H1 (cell line): ENCODE data around the gene TM2D1. TPM values are rescaled to one million over a fixed set of nuclear protein-coding genes. Genes with fewer than 3 reads are reported as not detected.
A peak's percentile ranks its signal among the peaks of the same experiment; 100 is the strongest.

Source experiments
- CTCF ChIA-PET: fragments of 300-600 bp; sonication (Branson Sonifier 250); formaldehyde crosslinking; loops from one replicate; lab custom pipeline; 2021; ENCODE audit not compliant: partially characterized antibody; lab: Charles Lee
- POLR2A ChIA-PET: fragments of 300-600 bp; sonication (Branson Sonifier 250); formaldehyde crosslinking; loops from one replicate; lab custom pipeline; 2021; ENCODE audit warnings: inconsistent platforms; ENCODE audit not compliant: partially characterized antibody; lab: Charles Lee
- DNase-seq, 2 experiments: peaks; one replicate each; pipeline versions ENCODE4 v3.0.0 to v3.0.0-alpha.2; 2010 to 2022; ENCODE audit warnings: low spot score in 2 of 2, low read depth in 1 of 2, mixed read lengths in 1 of 2
- FAIRE-seq: peaks from 2 replicates; lab custom pipeline; 2011; peaks lifted over from hg19 to GRCh38; lab: Jason Lieb, UNC
- H2AFZ ChIP-seq: 2 replicates; pipeline ENCODE4 v1.8.1; 2012; ENCODE audit warnings: low read length, inconsistent platforms
- H2AK5ac ChIP-seq: 2 replicates; pipeline ENCODE4 v1.6.1; 2013; ENCODE audit warnings: low read depth, low read length
- H2BK120ac ChIP-seq: replicated peaks from 2 replicates; pipeline ENCODE3; 2013; ENCODE audit warnings: low read depth, low read length, inconsistent platforms
- H2BK12ac ChIP-seq: 2 replicates; pipeline ENCODE4 v1.6.1; 2013; ENCODE audit warnings: low read depth, low read length
- H2BK15ac ChIP-seq: 2 replicates; pipeline ENCODE4 v1.6.1; 2013; ENCODE audit warnings: low read length
- H2BK20ac ChIP-seq: 2 replicates; pipeline ENCODE4 v1.6.1; 2013; ENCODE audit warnings: low read length
- H2BK5ac ChIP-seq: 2 replicates; pipeline ENCODE4 v1.6.1; 2013; ENCODE audit warnings: low read depth, low read length
- H3K14ac ChIP-seq: 2 replicates; pipeline ENCODE4 v1.6.1; 2013; ENCODE audit warnings: inconsistent platforms; ENCODE audit not compliant: insufficient read length
- H3K18ac ChIP-seq: 2 replicates; pipeline ENCODE4 v1.6.1; 2013; ENCODE audit warnings: low read length; ENCODE audit errors: extremely low read depth
- H3K23ac ChIP-seq: 2 replicates; pipeline ENCODE4 v1.6.1; 2013; ENCODE audit warnings: inconsistent platforms; ENCODE audit not compliant: insufficient read length
- H3K23me2 ChIP-seq: 2 replicates; pipeline ENCODE4 v1.6.1; 2013; ENCODE audit warnings: low read depth, low read length
- H3K27ac ChIP-seq: 2 replicates; pipeline ENCODE4 v1.6.1; 2011; ENCODE audit warnings: low read depth, low read length, inconsistent platforms
- H3K27me3 ChIP-seq, 4 experiments: replicated peaks in 1 of 4; 1 replicate in 1 of 4; 2 replicates in 3 of 4; pipeline versions ENCODE4 v1.6.1 to v1.8.1; 2011 to 2013; ENCODE audit warnings: low read length in 3 of 4, mild to moderate bottlenecking in 3 of 4, inconsistent platforms in 2 of 4, mixed read lengths in 2 of 4, moderate library complexity in 1 of 4; ENCODE audit not compliant: control insufficient read depth in 3 of 4, insufficient read depth in 3 of 4; ENCODE audit errors: extremely low read depth in 1 of 4
- H3K36me3 ChIP-seq, 4 experiments: 2 replicates each; pipeline versions ENCODE4 v1.6.1 to v1.8.1; 2011 to 2013; ENCODE audit warnings: mild to moderate bottlenecking in 4 of 4, low read length in 3 of 4, moderate library complexity in 2 of 4, control low read depth in 1 of 4, inconsistent platforms in 1 of 4; ENCODE audit not compliant: insufficient read depth in 4 of 4, control insufficient read depth in 2 of 4
- H3K4ac ChIP-seq: replicated peaks from 2 replicates; pipeline ENCODE3; 2013; ENCODE audit warnings: low read length, low read depth, mixed read lengths, inconsistent platforms; ENCODE audit not compliant: insufficient read length
- H3K4me1 ChIP-seq, 4 experiments: replicated peaks in 1 of 4; 1 replicate in 1 of 4; 2 replicates in 3 of 4; pipeline versions ENCODE4 v1.6.1 to v1.8.1; 2011 to 2013; ENCODE audit warnings: low read length in 3 of 4, inconsistent platforms in 2 of 4, mixed read lengths in 1 of 4; ENCODE audit not compliant: insufficient read depth in 4 of 4, control insufficient read depth in 3 of 4
- H3K4me2 ChIP-seq, 2 experiments: 2 replicates each; pipeline versions ENCODE4 v1.6.1 to v1.8.1; 2011 to 2013; ENCODE audit warnings: low read depth in 2 of 2, low read length in 2 of 2, control low read depth in 1 of 2, inconsistent platforms in 1 of 2, mild to moderate bottlenecking in 1 of 2; ENCODE audit not compliant: insufficient read depth in 1 of 2
- H3K4me3 ChIP-seq, 4 experiments: fragments of 200-600, 300-600 bp in 1 of 4; sonication (generic), shearing (Covaris generic), sonication (Bioruptor Twin) in 1 of 4; 2 replicates each; pipeline versions ENCODE4 v1.5.1 to v1.8.1; 2011 to 2016; ENCODE audit warnings: low read length in 4 of 4, low read depth in 3 of 4, control low read depth in 2 of 4, inconsistent platforms in 2 of 4, mild to moderate bottlenecking in 2 of 4, mixed read lengths in 1 of 4, moderate library complexity in 1 of 4; ENCODE audit not compliant: insufficient read depth in 2 of 4; ENCODE audit errors: extremely low read depth in 1 of 4
- H3K56ac ChIP-seq: replicated peaks from 2 replicates; pipeline ENCODE3; 2013; ENCODE audit warnings: low read depth, mild to moderate bottlenecking, mixed read lengths, low read length, inconsistent platforms; ENCODE audit not compliant: insufficient read length
- H3K79me1 ChIP-seq: 2 replicates; pipeline ENCODE4 v1.6.1; 2013; ENCODE audit warnings: low read depth, low read length, control low read depth
- H3K79me2 ChIP-seq, 2 experiments: 2 replicates each; pipeline versions ENCODE4 v1.6.1 to v1.8.1; 2012 to 2013; ENCODE audit warnings: low read length in 2 of 2, mild to moderate bottlenecking in 2 of 2, inconsistent platforms in 1 of 2; ENCODE audit not compliant: insufficient read depth in 2 of 2, control insufficient read depth in 1 of 2
- H3K9ac ChIP-seq, 4 experiments: replicated peaks in 1 of 4; 1 replicate in 1 of 4; 2 replicates in 3 of 4; pipeline versions ENCODE4 v1.6.1 to v1.8.1; 2011 to 2013; ENCODE audit warnings: low read depth in 3 of 4, low read length in 3 of 4, control low read depth in 2 of 4, mild to moderate bottlenecking in 2 of 4, moderate library complexity in 2 of 4, inconsistent platforms in 1 of 4; ENCODE audit errors: extremely low read depth in 1 of 4
- H3K9me3 ChIP-seq, 2 experiments: 2 replicates each; pipeline versions ENCODE4 v1.6.1 to v1.8.1; 2012 to 2013; ENCODE audit warnings: mild to moderate bottlenecking in 2 of 2, moderate library complexity in 2 of 2, control low read depth in 1 of 2, inconsistent platforms in 1 of 2, low read depth in 1 of 2, low read length in 1 of 2, mixed read lengths in 1 of 2; ENCODE audit not compliant: insufficient read depth in 2 of 2
- H4K20me1 ChIP-seq, 2 experiments: replicated peaks in 1 of 2; 2 replicates each; pipeline versions ENCODE3 to v1.8.1; 2011 to 2013; ENCODE audit warnings: inconsistent platforms in 2 of 2, low read length in 2 of 2, mild to moderate bottlenecking in 1 of 2; ENCODE audit not compliant: insufficient read depth in 2 of 2, control insufficient read depth in 1 of 2
- H4K5ac ChIP-seq: 2 replicates; pipeline ENCODE4 v1.6.1; 2013; ENCODE audit warnings: low read length, low read depth, mixed read lengths, inconsistent platforms; ENCODE audit not compliant: insufficient read length
- H4K8ac ChIP-seq: 2 replicates; pipeline ENCODE4 v1.8.0; 2013; ENCODE audit warnings: mild to moderate bottlenecking, moderate library complexity, low read length, inconsistent platforms; ENCODE audit not compliant: insufficient read depth; ENCODE audit errors: extremely low read depth
- H4K91ac ChIP-seq: replicated peaks from 2 replicates; pipeline ENCODE3; 2013; ENCODE audit warnings: low read length, mixed read lengths, inconsistent platforms; ENCODE audit not compliant: insufficient read length
- CHD2 ChIP-seq: IDR thresholded peaks from 2 replicates; pipeline ENCODE4 v1.6.1; 2012; ENCODE audit warnings: low read length, improper control_type of control experiment
- TBP ChIP-seq: IDR thresholded peaks from 2 replicates; pipeline ENCODE4 v1.6.1; 2011; ENCODE audit warnings: low read depth, low read length, improper control_type of control experiment
- WGBS, 2 experiments: shearing (Covaris generic) in 1 of 2; methylation state at CpG; one replicate each; pipeline versions ENCODE4 v1.1.6 to v1.1.7; 2013 to 2015; ENCODE audit warnings: low lambda C conversion rate in 2 of 2, mixed read lengths in 2 of 2, inconsistent platforms in 1 of 2, low coverage in 1 of 2, missing lambda C conversion rate in 1 of 2; ENCODE audit not compliant: insufficient replicate concordance in 2 of 2, insufficient coverage in 1 of 2, insufficient read length in 1 of 2; ENCODE audit errors: extremely low coverage in 1 of 2, missing lambda C conversion rate in 1 of 2; 5-methylcytosine and 5-hydroxymethylcytosine counted together
- polyA plus RNA-seq, 7 experiments: library from polyadenylated mRNA; depleted of rRNA in 3 of 7; stranded (reverse) in 5 of 7; unstranded in 2 of 7; fragments of >200 nt in 5 of 7; fragments of 200-250 nt in 2 of 7; gene quantifications; 1 replicate in 5 of 7; 2 replicates in 1 of 7; 4 replicates in 1 of 7; pipeline versions ENCODE4 v1.2.1 to v1.2.3, GENCODE V29; 2011 to 2013; ENCODE audit warnings: missing spikeins in 2 of 7, mixed read lengths in 2 of 7
- total RNA-seq: library from RNA; stranded (reverse); fragmentation: NEBNext Ultra II Directional; extraction: Animal tissue kit (Norgen Biotek cat#: 25700); gene quantifications from 2 replicates; pipeline ENCODE4 v1.2.1, GENCODE V29; 2021
- TF ChIP-seq, protein P1 (sequence below): IDR thresholded peaks from 2 replicates; pipeline ENCODE4 v1.6.1; 2012; ENCODE audit warnings: inconsistent platforms

The TM2D1 gene
- total and polyA plus RNA-seq, 2 of the 8 experiments (the other 6 are each of a cell fraction or from before 2014, with no cell fraction given) = 17.7 to 20.5 TPM

DNA sequence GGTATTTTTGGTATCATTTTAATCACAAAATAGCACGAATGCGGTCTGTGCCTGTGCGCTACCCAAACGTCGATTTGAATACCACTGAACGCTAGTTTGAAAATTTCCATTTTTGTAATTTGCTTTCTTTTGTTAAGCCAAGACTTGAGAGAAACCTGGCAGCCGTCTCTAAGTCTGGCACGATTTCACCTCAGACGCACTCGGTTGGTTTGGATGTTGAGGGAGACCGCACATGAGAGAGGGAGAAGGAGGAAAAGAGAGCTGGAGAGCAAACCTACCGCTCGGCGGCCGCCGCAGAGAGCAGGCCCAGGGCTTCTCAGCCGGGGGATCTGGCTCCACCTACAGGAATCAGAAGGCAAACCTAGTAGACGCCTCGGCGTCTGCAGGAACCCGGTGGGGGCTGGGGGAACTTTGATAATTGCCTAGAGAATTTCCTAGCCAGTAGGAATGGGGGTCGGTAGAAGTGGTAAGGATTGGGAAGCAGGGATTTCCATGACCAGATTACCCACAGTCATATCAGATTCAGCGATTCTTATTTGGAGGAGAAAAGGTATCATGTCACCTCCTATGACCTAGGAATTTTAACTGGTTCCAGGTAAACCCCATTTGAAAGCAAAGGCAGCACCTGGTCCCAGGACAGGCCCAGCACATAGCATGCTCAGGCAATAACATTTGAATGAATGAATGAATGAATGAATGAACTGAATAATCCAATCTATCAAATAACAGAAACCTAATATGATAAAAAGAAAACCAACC, 83.2 kb downstream of the TM2D1 start:
- no peak overlapping the region for H2BK5ac ChIP-seq
- H3K4me3 ChIP-seq = no peak overlapping the region
- H3K56ac ChIP-seq = no peak overlapping the region
- H3K9ac ChIP-seq = no peak overlapping the region
- H3K23ac ChIP-seq = no peak overlapping the region
- H3K18ac ChIP-seq = no peak overlapping the region
- peak; percentile 71 for FAIRE-seq
- no peak overlapping the region for H3K14ac ChIP-seq
- H3K27me3 ChIP-seq = peaks cover 0 to 6% (median 0%) of the 10 kb centered on the region in 4 experiments; a peak in 1 of 7 replicates
- DNase-seq = peak; percentile 51 to 85
- H4K20me1 ChIP-seq = no peaks in the 10 kb centered on the region
- 28% methylated on average over 23 of the region's 23 CpGs; no CpG with 5 or more reads in 1 of the 2 experiments for WGBS, 2 experiments
- no peaks in the 10 kb centered on the region for H3K79me2 ChIP-seq
- H4K91ac ChIP-seq = no peak overlapping the region
- no peak overlapping the region for H2AK5ac ChIP-seq
- H3K4me2 ChIP-seq = peak overlapping the region; percentile 4 to 17; a peak in 2 of 4 replicates
- POLR2A ChIA-PET = no interaction called here
- no peaks in the 10 kb centered on the region for H3K23me2 ChIP-seq
- H4K8ac ChIP-seq = no peak overlapping the region
- no peak overlapping the region for H2BK12ac ChIP-seq
- no peak overlapping the region for H3K4ac ChIP-seq
- no peaks in the 10 kb centered on the region for H3K9me3 ChIP-seq
- H2BK15ac ChIP-seq = no peak overlapping the region
- H3K4me1 ChIP-seq = peaks cover 2 to 8% (median 4%) of the 10 kb centered on the region in 4 experiments; a peak in 3 of 7 replicates
- CTCF ChIA-PET = interaction anchor here (0.7 to 1.3 kb wide), 14 partner anchors 9 to 576 kb away, joined by 3 to 4 read pairs (median 4); no protein-coding TSS in a partner anchor
- no peak overlapping the region for H2AFZ ChIP-seq
- H2BK20ac ChIP-seq = no peak overlapping the region
- no peak overlapping the region for H2BK120ac ChIP-seq
- no peaks in the 10 kb centered on the region for H3K36me3 ChIP-seq
- no peaks in the 10 kb centered on the region for H3K79me1 ChIP-seq
- no peak overlapping the region for H4K5ac ChIP-seq
- H3K27ac ChIP-seq = no peak overlapping the region
- TF ChIP-seq, protein P1, sequence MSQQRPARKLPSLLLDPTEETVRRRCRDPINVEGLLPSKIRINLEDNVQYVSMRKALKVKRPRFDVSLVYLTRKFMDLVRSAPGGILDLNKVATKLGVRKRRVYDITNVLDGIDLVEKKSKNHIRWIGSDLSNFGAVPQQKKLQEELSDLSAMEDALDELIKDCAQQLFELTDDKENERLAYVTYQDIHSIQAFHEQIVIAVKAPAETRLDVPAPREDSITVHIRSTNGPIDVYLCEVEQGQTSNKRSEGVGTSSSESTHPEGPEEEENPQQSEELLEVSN = no peak
- TF ChIP-seq TBP = peak; percentile 37; the same call in 1 of the 2 replicates
- TF ChIP-seq CHD2 = no peak
